Stromal cell of bone marrow (primary cell): ENCODE measurements around the gene CHN1.

Source experiments
- DNase-seq: peaks from one replicate; pipeline ENCODE4 v3.0.0-alpha.2; 2012; ENCODE audit warnings: low read depth

Gene CHN1

DNA sequence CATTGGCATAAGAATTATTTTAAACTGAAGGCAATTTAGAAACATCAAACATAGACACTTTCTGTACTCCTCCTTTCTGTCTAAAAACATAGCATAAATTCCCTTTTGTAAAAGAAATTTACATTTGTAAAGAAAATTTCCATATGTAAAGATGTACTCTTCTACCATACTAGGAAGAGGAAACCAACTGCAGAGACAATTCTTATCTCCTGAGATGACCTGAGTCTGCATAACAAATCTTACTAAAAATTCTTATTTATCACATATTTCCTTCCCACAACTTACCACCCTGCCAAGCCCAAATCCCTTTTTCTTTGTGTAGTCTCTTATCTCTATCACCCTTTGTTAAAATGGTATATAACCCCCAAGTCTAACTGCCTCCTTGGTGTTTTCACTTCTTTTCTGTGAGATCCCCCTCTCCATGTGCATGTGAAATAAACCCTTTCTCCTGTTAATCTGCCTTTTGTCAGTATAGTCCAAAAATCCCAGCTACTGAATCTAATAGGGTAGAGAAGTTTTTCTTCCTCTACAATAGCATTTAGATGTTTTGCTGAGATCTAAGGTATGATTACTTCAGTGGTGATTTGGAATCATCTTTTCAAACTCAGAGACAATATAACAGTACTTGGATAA is 81.0 kb downstream of the CHN1 start:
- no peak for DNase-seq

DNA sequence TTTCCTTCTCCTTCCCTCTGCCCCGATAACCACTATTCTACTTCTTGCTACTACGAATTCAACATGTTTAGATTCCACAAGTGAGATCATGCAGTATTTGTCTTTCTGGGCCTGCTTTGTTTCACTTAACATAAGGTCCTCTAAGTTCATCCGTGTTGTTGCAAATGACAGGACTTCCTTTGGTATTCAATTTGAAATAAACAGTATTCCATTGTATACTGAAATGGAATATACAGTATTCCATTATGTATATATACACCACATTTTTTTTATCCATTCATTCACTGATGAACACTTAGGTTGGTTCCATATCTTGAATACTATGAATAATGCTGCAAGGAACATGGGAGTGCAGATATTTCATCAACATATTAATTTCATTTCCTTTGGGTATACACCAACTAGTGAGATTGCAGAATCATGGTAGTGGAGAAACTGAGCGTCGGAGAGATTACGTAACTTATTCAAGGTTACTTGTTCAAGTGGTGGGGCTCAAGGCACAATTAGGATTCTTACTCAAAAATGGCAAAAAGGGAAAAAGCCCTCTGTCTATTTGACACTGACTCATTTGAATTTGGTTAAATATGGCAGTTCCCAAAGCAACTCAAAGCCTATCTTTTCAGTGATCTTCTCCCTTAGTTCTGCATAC is 85.1 kb downstream of the CHN1 start:
- DNase-seq = no peak

DNA sequence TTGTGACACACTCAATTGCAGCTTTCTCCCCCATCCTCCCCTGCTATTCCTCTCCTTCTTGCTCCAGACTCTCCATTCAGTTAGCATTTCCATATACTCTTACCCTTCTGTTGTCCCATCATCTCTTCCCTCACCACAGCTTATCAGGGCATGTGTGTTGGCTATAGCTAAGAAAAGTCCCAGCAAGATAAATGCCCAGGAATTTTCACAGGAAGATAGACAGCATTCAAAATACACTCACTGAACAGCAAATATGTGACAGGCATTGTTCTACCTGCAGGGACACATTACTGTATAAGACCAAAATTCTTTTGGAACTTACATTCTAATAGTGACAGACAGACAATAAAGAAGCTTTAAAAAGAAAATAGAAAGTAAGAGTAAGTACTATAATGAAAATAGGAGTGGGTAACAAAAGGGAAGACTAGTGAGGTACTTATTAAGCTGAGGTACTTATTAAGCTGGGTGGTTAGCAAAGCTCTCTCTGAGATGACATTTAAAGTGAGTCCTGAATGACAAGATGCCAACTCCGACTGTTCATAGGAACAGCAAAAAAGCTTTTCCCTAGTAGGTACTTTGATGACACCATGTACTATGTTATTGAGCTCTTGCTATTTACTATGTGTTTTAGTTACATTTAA is 86.2 kb downstream of the CHN1 start:
- no peak for DNase-seq

DNA sequence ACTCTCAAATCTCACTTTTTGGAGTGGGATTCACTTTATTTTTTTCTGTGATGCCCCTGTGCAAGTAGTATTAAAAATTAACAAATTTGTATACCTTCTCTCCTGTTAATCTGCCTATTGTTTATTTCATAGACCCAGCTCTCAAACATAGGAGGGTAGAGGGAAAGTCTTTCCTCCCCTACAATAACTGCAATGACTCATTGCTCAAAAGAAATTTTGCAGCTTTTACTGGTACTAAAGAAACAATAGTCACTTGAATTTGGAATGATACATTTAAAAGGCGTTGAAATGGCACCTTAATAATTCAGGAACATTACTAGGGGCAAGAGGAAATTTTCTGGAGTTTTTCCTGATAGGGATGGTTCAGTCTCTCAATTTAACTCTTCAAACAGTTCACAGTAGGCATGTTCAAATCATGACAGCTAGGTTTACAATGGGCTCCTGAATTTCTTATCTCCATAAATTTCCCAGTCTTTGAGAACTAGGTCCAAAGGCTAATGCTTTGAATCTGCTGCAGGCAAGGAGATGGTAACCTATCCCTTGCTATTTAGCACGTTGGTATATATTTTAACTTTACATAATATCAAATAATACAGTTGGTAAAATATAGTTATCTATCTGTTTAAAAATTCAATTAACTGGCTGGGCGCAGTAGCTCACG is 88.8 kb downstream of the CHN1 start:
- DNase-seq = no peak

DNA sequence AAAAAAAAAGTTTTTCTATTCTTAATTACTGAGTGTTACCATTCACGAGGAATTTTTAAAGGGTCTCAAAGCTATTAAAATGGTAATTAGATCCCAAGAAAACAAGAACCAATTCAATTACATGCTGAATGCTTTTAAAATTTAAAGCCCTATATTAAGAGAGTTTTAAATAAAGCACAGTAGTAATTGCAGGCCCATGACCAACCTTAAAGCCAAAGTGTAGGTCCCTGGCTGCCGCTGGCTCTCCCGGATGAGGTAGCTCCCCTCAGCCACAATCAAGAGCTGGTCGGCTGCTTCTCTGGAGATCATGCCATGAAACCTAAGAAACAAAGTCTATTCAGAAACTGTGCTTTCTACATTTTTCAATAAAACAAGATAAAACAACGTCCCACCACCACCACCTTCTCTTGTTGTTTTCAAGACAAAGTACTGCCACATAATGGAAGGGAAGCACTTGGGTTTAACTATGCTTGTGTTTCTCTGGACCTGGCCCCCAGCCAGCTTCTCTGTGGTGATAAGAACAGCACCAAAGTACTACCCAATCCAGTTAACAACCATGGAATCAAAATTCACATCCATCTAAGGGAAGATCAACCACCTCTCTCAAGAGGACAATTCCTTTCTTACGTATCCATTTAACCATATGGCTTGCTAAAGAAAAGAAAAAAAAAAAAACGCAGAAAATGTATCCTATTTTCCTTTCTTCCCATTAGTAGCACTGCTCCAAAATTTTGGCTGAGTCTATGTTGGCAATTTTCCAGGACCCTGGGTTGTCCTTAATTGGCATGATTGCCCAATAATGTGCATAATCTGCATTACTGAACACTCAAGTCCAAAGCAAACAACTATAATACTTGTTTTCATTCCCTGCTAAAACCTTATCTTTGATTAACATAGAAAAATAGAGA is 90.1 kb downstream of the CHN1 start:
- no peak for DNase-seq

DNA sequence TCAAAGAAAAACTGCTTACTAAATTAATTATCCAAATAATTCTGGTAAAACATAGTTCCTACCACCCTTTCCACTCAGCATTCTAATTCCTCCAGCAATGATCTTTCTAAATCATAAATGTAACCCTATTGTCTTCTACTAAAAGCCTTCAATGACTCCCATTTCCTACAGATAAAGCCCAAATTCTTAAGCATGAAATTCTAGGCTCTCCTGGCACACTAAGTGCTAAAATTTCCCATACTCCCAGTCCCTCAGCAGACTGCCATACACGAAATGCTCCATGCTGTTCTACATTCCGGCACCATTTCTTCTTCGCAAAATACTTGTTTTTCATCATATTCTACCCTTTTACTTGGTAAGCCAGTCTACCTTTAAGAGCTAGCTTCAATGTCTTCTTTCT is 96.9 kb downstream of the CHN1 start:
- no peak for DNase-seq

DNA sequence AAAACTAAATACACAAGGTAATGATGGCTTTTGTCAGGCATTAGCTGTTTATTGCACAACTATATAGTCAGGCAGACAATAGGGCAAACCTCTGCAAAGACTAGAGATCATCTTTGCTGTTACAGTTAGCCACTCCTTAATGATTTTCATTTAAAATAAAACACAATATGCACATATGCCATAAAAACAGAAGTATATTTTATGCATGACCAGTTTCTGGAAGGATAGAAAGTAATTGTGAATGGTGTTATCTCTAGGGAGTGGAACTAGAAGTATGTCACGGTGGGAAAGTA is 102.0 kb downstream of the CHN1 start:
- DNase-seq = no peak

DNA sequence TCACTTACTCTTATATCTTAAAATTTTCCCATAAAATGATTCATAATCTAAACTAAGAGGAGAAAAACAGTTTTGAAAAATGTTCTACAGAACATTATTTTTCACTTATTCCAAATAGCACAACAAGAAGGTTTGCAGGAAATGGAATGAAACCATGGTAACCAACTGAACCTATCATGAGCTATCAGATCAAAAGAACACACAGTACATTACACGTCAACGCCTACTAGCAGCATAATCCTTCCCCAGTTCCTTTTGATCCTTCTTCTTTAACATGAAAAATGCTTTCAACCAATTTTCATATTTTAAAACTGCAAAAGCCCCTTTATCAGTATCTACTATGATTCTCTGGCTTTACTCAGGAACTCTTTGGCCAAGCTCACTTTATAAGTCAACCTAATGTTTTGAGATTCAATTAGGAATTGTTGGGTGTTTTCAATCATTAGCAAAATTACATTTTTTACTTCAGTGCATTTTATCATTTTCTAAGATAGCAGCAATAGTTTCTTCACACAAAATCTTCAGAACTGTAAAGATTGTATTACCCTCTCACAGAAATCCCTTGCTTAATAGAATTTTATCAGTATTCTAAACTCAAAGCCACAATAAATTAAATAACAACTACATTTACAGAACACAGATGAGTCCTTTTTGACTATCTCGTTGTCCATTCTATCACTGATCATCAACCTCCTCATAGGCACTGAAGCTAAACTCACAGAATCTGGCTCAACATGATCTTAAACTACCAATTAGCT is 102.5 kb downstream of the CHN1 start:
- DNase-seq = no peak

DNA sequence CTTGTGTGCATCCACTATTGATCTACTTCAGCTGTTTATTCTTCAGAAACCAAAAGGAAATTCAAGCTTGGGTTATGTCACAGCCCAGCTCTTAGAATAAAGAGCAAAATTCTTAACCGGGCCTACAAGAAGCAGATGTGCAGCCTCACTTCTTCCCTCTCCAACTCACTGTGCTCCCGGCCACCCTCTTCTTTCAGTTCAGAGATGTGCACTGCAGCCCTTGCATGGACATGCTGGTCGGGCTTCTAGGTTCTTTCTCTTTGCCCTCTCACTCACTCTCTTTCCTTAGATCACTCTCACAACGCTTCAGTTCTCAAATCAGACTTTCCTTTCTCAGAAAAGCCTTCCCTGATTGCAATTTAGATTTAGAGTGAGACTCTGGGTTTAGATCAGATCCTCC is 104.1 kb downstream of the CHN1 start:
- peak; percentile 6 for DNase-seq

DNA sequence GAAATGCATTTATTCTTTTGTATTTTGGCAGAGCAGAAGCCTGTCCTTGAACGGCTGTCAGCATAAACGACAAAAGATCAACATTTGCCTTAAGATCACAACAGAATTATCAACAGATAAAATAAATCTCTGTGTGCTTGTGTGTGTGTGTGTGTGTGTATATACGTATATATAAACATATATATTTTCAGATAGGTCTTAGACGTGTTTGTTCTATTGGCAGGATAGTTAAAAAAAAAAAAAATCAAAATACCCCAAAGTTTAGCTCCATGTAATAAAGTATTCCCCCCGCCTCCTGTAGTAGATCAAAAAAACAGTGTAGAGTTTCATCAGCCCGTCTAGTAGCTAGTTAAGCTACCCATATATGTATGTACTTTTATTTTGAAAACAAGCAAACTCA is 107.9 kb downstream of the CHN1 start:
- DNase-seq = no peak

DNA sequence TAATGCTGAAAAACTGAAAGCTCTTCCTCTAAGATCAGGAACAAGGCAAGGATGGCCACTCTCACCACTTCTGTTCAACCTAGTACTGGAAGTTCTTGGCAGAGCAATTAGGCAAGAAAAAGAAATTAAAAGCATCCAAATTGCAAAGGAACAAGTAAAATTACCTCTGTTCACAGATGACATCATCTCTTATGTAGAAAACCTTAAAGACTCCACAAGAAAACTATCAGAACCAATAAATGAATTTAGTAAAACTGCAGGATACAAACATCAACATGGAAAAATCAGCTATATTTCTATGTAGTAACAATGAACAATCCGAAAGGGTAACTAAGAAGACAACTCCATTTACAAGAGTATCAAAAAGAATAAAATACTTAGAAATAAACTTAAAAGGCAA is 112.2 kb downstream of the CHN1 start:
- DNase-seq = no peak

DNA sequence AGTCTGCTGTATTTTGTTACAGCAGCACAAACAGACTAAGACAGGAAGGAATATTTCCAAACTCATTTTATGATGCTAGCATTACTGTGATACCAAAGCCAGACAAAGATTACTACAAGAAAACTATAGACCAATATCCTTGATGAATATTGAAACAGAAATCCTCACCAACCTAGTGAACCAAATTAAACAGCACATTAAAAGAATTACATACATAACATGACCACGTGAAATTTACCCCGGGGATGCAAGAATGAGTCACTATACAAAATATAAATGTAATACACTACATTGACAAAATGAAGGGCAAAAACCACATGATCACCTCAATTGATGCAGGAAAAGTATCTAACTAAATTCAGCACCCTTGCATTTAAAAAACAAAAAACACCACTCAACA is 112.6 kb downstream of the CHN1 start:
- no peak for DNase-seq

DNA sequence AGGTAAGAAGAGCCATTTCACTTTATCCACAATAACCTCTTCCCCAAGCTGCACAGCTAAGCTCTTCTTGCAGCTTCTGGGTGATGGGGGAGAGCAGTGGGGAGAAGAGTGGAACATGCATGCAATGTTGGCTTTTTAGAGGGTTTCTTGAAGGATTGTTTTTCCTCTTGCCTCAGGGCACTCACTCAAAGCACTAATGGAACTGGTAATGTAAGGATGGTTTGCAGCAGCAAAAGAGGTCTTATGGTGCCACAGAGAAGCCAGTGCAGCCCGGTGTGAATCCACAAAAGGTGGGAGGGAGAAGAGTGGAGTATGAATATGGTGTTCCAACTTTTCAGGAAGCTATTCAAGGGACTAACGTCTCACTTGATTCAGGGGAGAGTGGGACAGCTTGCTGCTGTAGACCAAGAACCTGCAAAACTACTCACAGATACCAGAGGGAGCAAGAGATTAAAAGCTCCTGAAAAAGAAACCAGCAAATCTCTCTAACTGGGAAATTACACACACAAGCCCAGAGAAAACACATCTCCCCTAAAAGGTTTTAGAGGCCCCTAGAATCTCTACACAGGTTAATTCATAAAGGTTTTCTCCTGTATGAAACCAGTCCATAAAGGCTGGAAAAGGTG is 116.4 kb downstream of the CHN1 start:
- no peak for DNase-seq

DNA sequence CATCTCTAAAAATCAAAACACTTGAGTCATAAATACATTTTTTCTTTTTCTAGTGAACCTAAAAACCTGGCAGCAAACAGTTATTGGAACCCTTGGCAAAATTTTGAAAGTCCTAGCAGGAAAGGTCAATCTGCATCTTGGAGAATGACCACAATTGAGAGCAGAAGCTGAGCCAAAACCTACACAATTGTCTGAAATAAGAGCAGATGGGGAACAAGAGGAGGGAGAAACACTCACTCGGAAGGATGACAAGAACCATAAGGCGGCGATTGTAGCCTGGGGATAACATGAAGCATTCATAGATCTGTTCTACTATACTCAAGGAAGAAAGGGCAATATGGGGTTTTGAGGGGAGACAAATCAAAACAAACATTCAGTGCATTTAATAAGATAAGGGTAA is 117.0 kb downstream of the CHN1 start:
- DNase-seq = no peak

DNA sequence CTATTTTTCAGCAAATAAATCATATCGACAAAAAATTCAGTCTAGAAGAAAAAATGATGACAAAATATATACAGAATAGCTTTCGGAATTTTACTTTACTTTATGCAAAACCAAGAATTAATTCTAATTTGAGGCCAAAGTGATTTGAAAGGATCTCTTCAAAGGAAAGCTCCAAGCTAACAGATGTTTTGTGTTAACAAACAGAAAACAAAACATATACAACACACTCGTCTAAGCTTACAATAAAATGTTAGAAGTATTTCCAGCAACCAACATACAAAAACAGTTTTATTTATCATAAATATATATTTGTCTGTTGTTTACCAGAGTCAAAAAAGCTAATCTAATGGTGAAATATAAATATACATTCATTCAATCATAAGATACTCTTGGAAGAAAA is 122.8 kb downstream of the CHN1 start:
- DNase-seq = no peak

DNA sequence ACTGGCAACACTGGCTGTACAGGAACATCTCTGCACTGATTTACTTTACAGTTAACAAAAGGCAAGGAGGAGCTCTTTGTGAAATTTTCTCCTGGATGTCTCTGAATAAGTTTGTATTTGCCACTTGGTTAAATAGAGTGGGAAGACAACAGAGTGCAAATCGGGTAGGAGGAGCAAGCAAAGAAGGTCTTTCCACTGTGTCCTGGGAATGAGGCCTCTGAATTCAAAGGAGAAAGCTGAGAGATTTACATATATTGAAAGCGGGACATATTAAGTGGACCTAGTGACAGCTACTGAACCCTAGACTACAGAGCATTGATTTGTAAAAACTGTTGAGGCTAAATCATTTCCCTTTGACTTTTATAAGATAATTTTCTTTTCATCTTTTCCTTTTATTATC is 123.5 kb downstream of the CHN1 start:
- DNase-seq = no peak

DNA sequence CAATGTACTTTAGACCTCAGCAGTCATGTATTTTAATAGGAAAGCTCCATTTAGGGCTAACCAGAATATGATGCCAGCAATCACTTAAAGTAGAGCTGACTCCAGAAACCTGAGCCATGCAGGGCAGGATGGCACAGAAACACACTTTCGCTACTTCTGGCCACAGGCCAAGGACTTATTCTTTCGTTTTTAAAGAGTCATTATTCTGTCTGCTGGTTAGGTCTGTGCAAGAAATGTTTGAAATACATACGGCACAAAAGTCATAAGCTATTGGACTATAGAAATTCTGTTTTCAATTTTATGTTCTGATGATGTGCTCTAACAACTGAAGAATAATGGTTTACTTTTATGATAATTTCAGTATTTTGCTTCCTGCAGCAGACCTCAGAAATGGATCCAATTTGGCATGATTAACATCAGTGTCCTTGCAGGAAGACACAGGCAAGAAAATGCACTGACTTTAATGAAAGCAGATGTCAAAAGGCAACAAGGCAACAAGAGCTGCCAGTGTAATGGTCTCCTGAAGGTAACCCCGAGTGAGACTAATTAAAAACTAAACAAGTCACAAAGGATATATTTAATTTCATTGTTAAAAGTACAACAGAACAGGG is 126.5 kb downstream of the CHN1 start:
- DNase-seq = peak; percentile 33

DNA sequence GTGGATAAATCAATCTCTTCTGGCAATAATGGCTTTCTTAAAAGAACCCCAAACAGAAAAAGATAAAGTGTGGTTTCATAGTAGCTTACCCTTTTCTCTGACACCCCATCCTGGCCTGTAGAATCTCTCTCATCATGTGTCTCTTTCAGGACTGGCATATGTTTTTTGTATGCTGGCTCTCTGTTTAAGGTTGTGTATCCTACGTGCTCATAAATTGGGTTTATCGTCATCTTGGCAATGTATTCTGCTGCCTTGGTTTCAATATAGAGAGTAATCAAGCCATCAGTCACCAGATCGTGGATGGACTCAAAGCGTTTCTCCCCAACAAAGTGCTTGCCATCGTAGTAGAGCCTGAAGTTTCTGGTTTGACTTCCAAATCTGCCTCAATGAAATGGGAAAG is 127.4 kb downstream of the CHN1 start:
- no peak for DNase-seq

DNA sequence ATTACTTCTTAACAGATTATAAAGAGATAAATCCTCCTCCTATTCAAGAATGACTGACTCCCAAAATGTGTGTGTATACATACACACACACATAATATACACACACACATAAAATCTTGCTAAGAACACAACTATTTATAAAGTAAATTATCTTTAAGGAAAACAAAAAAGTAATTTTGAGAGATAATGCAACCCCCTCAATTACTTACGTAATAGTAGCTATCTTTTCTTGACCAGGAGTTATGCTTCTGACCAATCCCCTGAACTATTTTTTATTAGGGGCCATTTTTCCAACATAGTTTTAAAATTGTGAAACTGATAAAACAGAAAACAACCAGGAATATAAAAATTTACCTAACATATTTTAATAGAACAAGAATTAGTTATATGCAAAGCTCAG is 127.9 kb downstream of the CHN1 start:
- no peak for DNase-seq

DNA sequence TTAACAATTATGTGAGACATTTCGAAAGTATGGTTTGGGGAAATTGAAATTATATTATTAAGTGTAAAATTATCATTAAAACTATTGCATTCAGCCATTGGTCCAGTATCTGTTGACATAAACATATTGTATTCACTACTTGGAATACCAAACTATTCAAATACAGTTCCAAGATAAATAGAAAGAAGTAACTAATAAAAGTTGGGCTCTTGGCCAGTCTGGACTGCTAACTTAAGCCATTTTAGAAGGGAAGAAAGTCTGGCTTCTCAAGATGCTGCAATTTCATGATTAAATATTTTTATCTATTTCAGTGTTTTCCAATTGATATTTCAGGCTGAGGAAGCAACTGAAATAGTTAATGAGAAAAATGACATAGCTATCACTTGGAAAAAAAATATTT is 131.1 kb downstream of the CHN1 start:
- DNase-seq = no peak

DNA sequence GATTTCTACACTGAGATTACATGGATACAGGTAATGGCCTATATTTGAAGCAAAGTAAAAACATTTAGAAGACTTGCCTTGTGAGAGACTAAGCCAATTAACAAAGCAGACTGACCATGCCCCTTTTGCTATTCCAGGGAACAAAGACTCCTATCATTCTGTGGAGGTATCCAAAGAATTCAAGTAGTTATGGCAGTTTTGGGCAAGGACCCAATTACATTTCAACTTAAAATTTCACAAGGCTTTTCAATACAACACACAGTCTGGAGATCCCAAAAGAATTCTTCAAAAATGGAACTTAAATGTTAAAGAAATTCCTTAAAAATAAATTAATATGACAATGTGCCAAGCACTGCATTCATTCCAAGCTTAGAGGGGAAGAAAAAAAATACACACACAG is 131.7 kb downstream of the CHN1 start:
- DNase-seq = no peak
